Effector memory CD8-positive, alpha-beta T cell (primary cell): ENCODE results near the gene SLC35F4.
"Not testable (repeated sequence)": the region's sequence is repeated elsewhere in the genome, so short reads cannot be mapped to it uniquely, and the experiment has no call there.

Experiments used
- ATAC-seq: fragments of 150-1000 bp; cut with Tn5 transposase; replicated peaks from 2 replicates; pipeline ENCODE4 v1.10.0; 2021; ENCODE audit warnings: mild to moderate bottlenecking, moderate library complexity
- DNase-seq, 3 experiments: peaks; one replicate each; pipeline ENCODE4 v3.0.0; 2021
- H3K27ac Mint-ChIP-seq, 2 donors: one replicate each; pipeline ENCODE4 v1.8.0; 2022; ENCODE audit warnings: mild to moderate bottlenecking in 2 of 2, mixed read lengths in 2 of 2, moderate library complexity in 2 of 2
- H3K27me3 Mint-ChIP-seq, 2 donors: one replicate each; pipeline ENCODE4 v1.8.0; 2022; ENCODE audit warnings: mixed read lengths in 2 of 2
- H3K36me3 Mint-ChIP-seq: one replicate; pipeline ENCODE4 v1.8.0; 2022; ENCODE audit warnings: mild to moderate bottlenecking, moderate library complexity, mixed read lengths; ENCODE audit not compliant: insufficient read depth
- H3K4me1 Mint-ChIP-seq, 2 donors: one replicate each; pipeline ENCODE4 v1.8.0; 2022; ENCODE audit warnings: low read depth in 2 of 2, mixed read lengths in 2 of 2
- H3K4me3 Mint-ChIP-seq, 2 donors: one replicate each; pipeline ENCODE4 v1.8.0; 2022; ENCODE audit warnings: mild to moderate bottlenecking in 2 of 2, mixed read lengths in 2 of 2, moderate library complexity in 2 of 2
- H3K9me3 Mint-ChIP-seq, 2 donors: one replicate each; pipeline ENCODE4 v1.8.0; 2022; ENCODE audit warnings: mixed read lengths in 2 of 2

Gene SLC35F4

DNA sequence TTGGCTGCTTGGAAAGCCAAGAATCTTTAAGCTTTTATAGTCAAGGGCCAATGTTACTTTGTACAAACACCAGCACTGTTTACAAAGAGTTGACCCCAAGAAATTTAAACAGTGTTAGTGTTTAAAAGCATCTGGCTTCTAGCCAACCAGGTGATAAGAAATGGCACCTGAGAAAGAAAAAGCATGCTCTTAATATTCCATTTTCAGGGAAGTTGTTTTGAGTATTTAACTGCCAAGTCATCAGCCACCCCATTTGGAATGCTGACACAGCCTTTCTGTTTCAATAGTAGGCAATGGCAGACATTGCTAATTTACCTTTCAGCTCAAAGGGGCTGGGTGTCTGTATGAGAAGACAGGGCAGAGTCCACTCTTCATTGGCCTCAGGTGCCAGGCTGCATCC lies 3.7 kb upstream of the SLC35F4 start:
- DNase-seq, result no peak
- no peak for ATAC-seq
- Mint-ChIP-seq H3K27me3 (peaks cover 0 to 8% of the 10 kb centered on the region in 2 donors), H3K4me3 (no peak overlapping the region), H3K4me1 (no peaks in the 10 kb centered on the region), H3K9me3 (peaks cover 0 to 4% of the 10 kb centered on the region in 2 donors), H3K36me3 (no peaks in the 10 kb centered on the region), H3K27ac (no peak overlapping the region)

DNA sequence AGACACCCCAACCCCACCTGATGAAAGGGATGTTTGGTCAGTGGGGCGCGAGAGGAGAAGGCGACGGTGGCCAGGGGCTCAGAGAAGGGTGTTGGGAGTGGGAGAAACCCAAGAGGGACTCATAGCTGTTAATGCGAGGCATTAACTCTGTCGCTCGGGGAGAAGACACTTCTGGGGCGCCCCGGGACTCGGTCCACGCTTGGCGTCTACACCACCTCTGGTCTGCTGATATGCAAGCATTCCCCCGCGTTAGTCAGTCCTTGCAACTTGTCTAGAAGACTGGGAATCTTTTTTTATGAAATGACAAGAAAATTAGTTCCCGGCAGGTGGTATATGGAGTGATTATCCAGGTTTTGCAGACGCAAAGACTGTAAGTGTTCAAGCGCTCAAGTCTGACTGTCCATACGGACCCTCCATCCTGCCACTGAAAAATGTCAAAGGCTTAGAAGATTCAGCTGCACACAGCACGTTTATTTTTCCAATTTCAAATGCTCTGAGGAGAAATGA lies 360 bp upstream of the SLC35F4 start:
- Mint-ChIP-seq H3K9me3 (peaks cover 0 to 2% of the 10 kb centered on the region in 2 donors), H3K4me3 (no peak overlapping the region)
- no peak for ATAC-seq

DNA sequence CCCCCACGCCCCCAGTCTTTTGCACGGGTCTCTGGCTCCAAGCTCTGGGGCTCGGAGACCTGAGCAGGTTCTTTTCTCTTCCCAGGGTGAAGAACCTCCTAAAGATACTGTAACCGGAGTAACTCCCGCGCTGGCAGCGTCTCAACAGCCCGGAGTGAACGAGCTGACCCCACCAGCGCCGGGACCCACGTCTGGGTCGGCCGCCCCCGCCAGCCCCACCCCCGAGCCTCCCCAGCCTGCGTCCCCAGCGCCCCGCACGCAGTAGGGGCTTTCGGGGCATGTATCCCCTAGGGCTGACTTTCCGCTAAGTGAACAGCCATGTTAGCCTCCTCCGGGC lies 858 bp downstream of the SLC35F4 start:
- H3K27me3 Mint-ChIP-seq, result peaks cover 0 to 8% of the 10 kb centered on the region in 2 donors
- H3K9me3 Mint-ChIP-seq, result peaks cover 0 to 1% of the 10 kb centered on the region in 2 donors
- H3K27ac Mint-ChIP-seq, result no peak overlapping the region
- H3K4me3 Mint-ChIP-seq, result no peak overlapping the region
- DNase-seq (no peak), ATAC-seq (no peak)
- H3K4me1 Mint-ChIP-seq, result no peaks in the 10 kb centered on the region
- no peaks in the 10 kb centered on the region for H3K36me3 Mint-ChIP-seq

More for the DNA sequence above, 360 bp upstream of the SLC35F4 start:
- DNase-seq, result no peak
- Mint-ChIP-seq H3K27me3 (peaks cover 0 to 8% of the 10 kb centered on the region in 2 donors), H3K36me3 (no peaks in the 10 kb centered on the region), H3K27ac (no peak overlapping the region), H3K4me1 (no peaks in the 10 kb centered on the region)

DNA sequence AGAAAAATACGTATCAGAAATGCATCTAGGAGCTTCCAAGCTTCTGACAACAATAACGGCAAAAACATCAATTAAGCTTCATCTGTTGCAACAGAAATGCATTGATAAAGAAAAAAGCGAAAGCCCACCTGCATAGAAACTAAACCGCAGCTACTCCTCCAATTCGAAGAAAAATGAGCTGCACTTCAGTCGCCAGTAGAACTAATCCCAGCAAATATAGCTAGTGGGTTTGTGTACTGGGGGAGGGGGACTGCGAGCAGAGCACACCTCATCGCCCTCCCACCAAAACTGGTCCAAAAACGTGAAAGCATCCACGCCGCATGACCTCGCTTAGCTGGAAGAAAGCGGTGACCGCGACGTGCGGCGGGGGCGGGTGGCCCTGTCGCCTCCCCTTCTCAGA lies 1.2 kb downstream of the SLC35F4 start:
- H3K27me3 Mint-ChIP-seq, result peaks cover 0 to 8% of the 10 kb centered on the region in 2 donors
- H3K4me3 Mint-ChIP-seq, result no peak overlapping the region

DNA sequence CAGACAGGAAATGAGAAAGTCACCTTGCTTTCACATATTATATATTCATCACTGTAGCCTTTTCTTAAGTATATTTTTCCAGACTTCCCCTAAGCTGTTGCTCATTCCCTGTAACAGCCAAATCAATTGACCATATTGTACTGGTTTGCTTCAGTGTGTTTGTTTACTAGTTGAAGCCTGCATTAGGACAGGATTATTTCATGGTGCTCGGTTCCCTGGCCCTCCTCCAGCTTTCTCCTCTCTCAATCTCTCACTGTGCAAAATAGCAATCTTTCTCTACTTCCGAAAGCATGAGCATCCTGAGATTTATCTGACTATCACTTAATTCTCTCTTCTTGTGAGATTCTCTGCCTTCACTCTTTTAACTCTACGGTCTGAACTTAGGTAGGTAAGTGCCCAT lies 2.4 kb downstream of the SLC35F4 start:
- no peak overlapping the region for H3K27ac Mint-ChIP-seq
- no peaks in the 10 kb centered on the region for H3K9me3 Mint-ChIP-seq
- ATAC-seq, result no peak

More for the DNA sequence above, 1.2 kb downstream of the SLC35F4 start:
- Mint-ChIP-seq H3K27ac (no peak overlapping the region), H3K36me3 (no peaks in the 10 kb centered on the region), H3K4me1 (no peaks in the 10 kb centered on the region), H3K9me3 (no peaks in the 10 kb centered on the region)
- ATAC-seq, result no peak
- no peak for DNase-seq

DNA sequence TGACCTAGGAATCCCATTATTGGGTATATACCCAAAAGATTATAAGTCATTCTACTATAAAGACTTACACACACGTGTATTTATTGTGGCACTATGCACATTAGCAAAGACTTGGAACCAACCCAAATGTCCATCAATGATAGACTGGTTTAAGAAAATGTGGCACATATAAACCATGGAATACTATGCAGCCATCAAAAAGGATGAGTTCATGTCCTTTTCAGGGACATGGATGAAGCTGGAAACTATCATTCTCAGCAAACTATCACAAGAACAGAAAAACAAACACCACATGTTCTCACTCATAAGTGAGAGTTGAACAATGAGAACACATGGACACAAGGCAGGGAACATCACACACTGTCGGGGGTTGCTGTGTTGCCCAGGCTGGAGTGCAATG lies 10.2 kb downstream of the SLC35F4 start:
- not testable (repeated sequence) for DNase-seq, H3K36me3 Mint-ChIP-seq, H3K27ac Mint-ChIP-seq, H3K27me3 Mint-ChIP-seq, H3K9me3 Mint-ChIP-seq, H3K4me3 Mint-ChIP-seq, H3K4me1 Mint-ChIP-seq, ATAC-seq

More for the DNA sequence above, 2.4 kb downstream of the SLC35F4 start:
- H3K36me3 Mint-ChIP-seq, result no peaks in the 10 kb centered on the region
- no peak for DNase-seq
- no peaks in the 10 kb centered on the region for H3K4me1 Mint-ChIP-seq
- H3K4me3 Mint-ChIP-seq, result no peak overlapping the region
- H3K27me3 Mint-ChIP-seq, result peaks cover 0 to 8% of the 10 kb centered on the region in 2 donors

DNA sequence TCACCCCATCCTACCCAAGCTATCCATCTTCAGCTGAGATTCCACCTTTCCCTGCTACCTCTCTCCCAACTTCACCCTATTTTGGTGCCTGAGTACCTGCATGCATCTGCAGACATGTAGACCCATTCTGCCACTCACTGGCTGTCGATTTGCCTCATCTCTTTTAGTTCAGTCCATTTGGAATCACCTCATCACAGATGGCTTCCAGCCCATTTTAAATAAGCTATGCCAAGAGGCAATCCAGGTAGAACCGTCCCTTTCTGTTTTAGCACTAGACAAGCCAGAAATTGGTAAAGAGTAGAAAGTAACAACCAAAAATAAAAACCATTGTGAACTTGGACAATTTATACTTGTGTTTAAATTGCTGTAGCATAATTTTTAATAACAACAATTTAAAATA lies 11.3 kb downstream of the SLC35F4 start:
- no peak overlapping the region for H3K27ac Mint-ChIP-seq
- DNase-seq, result no peak
- H3K9me3 Mint-ChIP-seq, result peaks cover 0 to 3% of the 10 kb centered on the region in 2 donors
- H3K4me3 Mint-ChIP-seq, result no peak overlapping the region
- H3K4me1 Mint-ChIP-seq, result no peaks in the 10 kb centered on the region
- H3K27me3 Mint-ChIP-seq, result no peaks in the 10 kb centered on the region
- no peaks in the 10 kb centered on the region for H3K36me3 Mint-ChIP-seq
- ATAC-seq, result no peak

DNA sequence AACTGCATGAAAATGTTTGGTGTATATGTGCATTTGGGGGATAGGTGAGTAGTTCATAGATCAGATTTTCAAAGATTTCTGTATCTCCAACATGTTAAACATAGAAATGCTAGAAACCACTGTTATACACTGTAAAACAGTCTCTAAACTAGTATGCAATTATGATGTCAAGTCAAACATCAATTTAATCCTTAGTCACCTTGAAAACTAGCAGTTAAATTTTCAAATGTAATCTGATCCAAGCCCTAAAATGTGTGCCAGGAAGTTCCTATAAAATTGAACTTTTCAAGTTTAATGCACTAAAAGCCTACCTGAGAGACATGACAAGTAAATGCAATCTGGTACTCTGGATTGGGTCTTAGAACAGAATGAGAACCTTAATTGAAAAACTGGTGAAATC lies 14.5 kb downstream of the SLC35F4 start:
- H3K4me3 Mint-ChIP-seq, result no peak overlapping the region
- H3K27me3 Mint-ChIP-seq, result no peaks in the 10 kb centered on the region
- ATAC-seq, result no peak

DNA sequence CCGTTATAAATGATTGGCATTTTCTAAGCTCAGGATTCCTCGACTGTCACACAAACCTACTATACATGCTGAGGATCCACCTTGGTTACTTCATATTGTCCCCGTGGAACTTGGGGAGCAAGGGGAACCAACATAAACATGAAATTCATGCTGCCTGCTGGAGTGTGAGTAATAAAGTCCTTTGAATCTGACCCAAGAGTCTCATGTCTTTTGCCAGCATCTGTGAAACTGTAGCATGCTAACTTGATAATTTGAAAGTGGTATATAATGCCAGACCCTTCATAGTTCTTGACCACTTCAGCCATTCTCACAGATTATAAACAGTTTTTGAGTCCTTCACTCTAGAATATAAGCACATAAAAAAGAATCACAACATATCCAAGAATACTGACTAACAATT lies 17.1 kb downstream of the SLC35F4 start:
- ATAC-seq, result no peak
- Mint-ChIP-seq H3K9me3 (peaks cover 0 to 3% of the 10 kb centered on the region in 2 donors), H3K4me3 (no peak overlapping the region), H3K27me3 (peaks cover 0 to 8% of the 10 kb centered on the region in 2 donors), H3K27ac (no peak overlapping the region), H3K4me1 (no peaks in the 10 kb centered on the region), H3K36me3 (no peaks in the 10 kb centered on the region)
- no peak for DNase-seq

More for the DNA sequence above, 14.5 kb downstream of the SLC35F4 start:
- Mint-ChIP-seq H3K36me3 (no peaks in the 10 kb centered on the region), H3K9me3 (no peaks in the 10 kb centered on the region), H3K4me1 (no peaks in the 10 kb centered on the region), H3K27ac (no peak overlapping the region)
- no peak for DNase-seq

DNA sequence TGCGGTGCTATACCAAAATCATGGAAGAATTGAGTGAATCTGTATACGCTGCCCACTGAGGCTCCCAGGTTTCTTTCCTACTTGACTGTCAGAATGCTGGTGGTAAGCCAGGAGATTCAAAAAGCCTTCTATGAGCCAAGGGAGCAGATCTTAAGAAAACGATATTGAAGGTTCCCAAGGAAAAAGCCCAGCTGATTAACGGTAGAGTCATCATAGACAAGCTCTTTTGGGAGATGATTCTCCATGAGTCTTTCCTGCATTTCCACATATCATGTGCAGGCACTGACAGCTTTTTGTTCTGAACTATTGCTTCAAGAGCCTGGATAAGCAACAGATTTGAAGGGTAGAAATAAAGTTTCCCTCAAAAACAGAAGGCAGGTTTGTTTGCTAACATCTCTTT lies 17.5 kb downstream of the SLC35F4 start:
- DNase-seq, result no peak
- no peak overlapping the region for H3K27ac Mint-ChIP-seq
- H3K4me1 Mint-ChIP-seq, result no peaks in the 10 kb centered on the region
- ATAC-seq, result no peak
- no peaks in the 10 kb centered on the region for H3K36me3 Mint-ChIP-seq
- no peak overlapping the region for H3K4me3 Mint-ChIP-seq
- H3K27me3 Mint-ChIP-seq, result peaks cover 0 to 8% of the 10 kb centered on the region in 2 donors
- peaks cover 0 to 3% of the 10 kb centered on the region in 2 donors for H3K9me3 Mint-ChIP-seq

DNA sequence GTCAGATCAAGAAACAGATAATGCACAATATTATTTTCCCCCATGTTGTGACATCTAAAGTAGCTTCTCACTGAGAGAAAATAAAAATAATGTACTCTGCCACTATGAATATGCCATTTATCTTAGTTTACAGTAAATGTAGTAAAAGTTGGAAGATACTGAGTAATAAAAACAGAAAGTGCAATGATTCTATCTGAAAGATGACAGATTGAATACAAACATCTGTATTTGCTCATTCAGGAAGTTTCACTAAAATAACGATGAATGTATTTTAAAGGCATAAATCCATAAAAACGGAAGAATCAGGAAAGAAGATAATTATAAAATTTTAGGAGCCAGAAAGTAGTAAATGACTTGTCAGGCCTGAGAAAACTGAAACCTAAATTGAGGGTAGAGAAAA lies 18.2 kb downstream of the SLC35F4 start:
- Mint-ChIP-seq H3K4me1 (no peaks in the 10 kb centered on the region), H3K27me3 (peaks cover 0 to 8% of the 10 kb centered on the region in 2 donors), H3K36me3 (no peaks in the 10 kb centered on the region), H3K27ac (no peak overlapping the region), H3K9me3 (peaks cover 0 to 3% of the 10 kb centered on the region in 2 donors), H3K4me3 (no peak overlapping the region)
- DNase-seq (no peak), ATAC-seq (no peak)

DNA sequence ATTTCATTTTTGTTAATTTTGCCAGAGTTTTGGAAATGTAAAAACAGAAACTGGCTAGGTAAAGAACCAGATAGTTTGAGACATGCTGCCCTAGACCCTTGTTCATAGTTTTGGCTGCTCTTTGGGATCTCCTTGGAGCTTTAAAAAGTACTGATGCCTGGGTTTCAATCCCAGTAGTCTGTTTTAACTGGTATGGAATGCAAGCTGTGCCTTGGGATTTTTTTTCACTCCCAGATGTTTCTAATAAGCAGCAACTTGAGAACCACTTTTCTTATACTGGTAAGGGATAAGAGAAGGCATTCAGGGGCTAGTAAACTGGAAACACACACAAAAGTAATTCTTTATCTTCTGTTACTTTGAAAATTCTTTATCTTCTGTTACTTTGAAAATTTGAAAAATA lies 18.8 kb downstream of the SLC35F4 start:
- Mint-ChIP-seq H3K36me3 (no peaks in the 10 kb centered on the region), H3K4me3 (no peak overlapping the region)
- ATAC-seq, result no peak

DNA sequence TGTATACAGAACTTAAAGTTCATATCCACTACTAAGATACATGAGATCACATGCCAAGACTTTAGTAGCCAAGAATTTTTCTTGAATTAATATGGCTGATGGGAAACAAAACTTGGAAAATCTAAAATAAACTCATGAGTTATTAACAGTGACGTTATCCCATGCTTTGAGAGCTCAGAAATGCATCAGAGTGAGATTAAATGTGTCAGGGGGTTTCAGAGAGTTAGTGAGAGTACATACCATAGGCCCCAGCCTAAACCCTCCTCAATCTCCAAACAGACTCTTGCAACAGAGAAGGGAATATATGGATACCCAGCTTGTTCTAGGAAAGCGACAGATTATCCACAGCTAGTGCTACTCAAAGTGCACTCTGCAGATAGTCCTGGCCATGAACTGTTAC lies 19.3 kb downstream of the SLC35F4 start:
- no peak overlapping the region for H3K27ac Mint-ChIP-seq
- H3K27me3 Mint-ChIP-seq, result peaks cover 0 to 8% of the 10 kb centered on the region in 2 donors
- H3K4me3 Mint-ChIP-seq, result no peak overlapping the region
- DNase-seq, result no peak
- peaks cover 0 to 3% of the 10 kb centered on the region in 2 donors for H3K9me3 Mint-ChIP-seq
- no peaks in the 10 kb centered on the region for H3K4me1 Mint-ChIP-seq
- ATAC-seq, result no peak
- H3K36me3 Mint-ChIP-seq, result no peaks in the 10 kb centered on the region

More for the DNA sequence above, 18.8 kb downstream of the SLC35F4 start:
- Mint-ChIP-seq H3K4me1 (no peaks in the 10 kb centered on the region), H3K27ac (no peak overlapping the region), H3K27me3 (peaks cover 0 to 8% of the 10 kb centered on the region in 2 donors), H3K9me3 (peaks cover 0 to 3% of the 10 kb centered on the region in 2 donors)
- DNase-seq, result no peak

DNA sequence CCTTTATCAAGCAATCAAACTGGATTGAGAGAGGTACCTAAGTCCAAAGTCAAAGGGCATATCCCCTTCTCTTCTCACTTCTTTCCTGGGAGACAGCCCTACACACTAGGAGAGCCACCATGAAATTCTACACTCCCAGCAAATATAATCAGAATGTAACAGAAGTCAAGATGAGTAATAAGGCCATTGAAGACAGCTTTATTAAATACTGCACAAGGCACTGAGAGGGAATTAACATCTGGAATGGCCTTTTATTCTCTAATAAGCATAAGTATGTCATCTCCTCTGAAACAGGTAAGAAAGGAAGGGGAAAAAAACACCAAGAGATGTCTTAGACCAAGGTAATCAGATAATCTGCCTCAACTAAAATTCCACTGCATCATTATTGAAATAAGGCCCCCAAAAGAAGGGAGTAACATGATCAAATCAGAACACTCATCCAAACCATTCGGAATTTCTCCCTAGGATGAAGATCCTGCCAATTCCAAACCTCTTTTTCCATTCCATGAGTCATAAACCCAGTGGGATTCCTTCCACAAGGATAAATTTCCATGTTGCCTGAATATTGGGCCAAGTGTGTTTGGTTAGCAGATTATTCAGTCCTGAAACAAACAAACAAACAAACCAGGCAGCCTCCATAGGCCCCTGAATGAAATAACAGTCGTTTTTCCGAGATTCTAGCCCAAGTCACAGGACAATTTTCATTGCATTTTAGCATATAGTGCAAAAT lies 19.9 kb downstream of the SLC35F4 start:
- Mint-ChIP-seq H3K9me3 (peaks cover 0 to 3% of the 10 kb centered on the region in 2 donors), H3K4me3 (no peak overlapping the region), H3K27me3 (peaks cover 0 to 8% of the 10 kb centered on the region in 2 donors), H3K27ac (no peak overlapping the region), H3K4me1 (no peaks in the 10 kb centered on the region), H3K36me3 (no peaks in the 10 kb centered on the region)
- ATAC-seq (no peak), DNase-seq (no peak)
